HS-5 (cell line): Measurements from ENCODE around the gene PF4V1.

ENCODE experiments used
- DNase-seq: peaks from one replicate; pipeline ENCODE4 v3.0.0-alpha.2; 2012; ENCODE audit warnings: low read depth

The PF4V1 gene

DNA sequence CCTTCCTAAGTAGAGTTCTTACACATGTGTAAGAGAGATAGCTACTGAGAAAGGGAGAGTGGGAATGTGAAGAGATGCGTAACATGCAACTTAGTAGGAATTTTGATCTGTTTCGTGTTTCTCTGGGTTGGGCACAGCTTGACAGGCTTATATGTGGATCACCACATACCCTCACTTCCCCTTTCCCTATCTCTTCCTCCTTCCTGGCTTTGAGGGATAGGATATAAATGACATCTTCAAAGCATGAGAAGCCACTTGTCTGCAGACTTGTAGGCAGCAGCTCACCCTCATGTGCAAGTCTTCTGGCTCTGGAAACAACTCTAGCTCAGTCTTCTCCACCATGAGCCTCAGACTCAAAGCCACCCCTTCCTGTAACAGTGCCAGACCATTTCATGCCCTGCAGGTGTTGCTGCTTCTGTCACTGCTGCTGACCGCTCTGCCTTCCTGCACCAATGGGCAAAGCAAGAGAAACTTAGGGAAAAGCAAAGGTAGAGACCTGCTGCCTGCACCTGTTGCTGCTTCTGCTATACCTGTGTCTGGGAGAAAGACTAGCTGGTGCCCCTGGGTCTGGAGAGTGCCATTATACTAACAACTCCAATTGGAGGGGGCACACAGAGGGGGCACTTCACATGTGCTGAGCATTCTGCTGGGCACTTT, 5.4 kb upstream of the PF4V1 start:
- DNase-seq = no peak

DNA sequence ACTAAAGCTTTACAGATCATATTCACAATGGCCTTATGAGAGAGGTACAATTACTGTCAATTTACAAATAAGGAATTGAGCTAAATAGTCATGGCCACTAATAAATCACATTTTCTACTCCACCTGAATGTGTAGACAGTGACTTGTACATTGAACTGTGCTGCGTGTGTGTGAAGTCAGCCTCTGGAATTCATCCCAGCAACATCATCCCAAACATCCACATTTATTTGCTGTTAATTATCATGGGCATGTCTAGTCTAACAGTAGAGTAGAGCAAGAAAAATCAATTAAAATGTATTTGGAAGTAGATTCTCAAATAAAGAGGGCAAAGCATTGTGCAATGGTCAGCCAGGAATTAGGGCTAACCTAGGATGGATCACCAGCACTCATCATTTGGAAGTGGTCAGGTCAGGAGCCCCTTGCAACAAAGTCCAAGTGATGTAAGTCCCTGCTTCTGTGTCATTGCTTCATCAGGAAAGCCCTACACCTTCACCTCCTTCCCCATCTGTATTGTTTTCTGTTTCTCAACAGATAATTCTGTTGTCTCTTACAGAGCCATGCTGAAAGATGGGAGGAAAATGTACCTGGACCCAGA, 4.8 kb upstream of the PF4V1 start:
- DNase-seq = no peak

GRCh38 chr4:73850261-73850970, 2.7 kb upstream of the PF4V1 start:
- no peak for DNase-seq

- DNase-seq = no peak
These were observed 1.8 kb upstream of the PF4V1 start for GRCh38 chr4:73851293-73851692.

GRCh38 chr4:73852771-73853170, 325 bp upstream of the PF4V1 start:
- no peak for DNase-seq

DNA sequence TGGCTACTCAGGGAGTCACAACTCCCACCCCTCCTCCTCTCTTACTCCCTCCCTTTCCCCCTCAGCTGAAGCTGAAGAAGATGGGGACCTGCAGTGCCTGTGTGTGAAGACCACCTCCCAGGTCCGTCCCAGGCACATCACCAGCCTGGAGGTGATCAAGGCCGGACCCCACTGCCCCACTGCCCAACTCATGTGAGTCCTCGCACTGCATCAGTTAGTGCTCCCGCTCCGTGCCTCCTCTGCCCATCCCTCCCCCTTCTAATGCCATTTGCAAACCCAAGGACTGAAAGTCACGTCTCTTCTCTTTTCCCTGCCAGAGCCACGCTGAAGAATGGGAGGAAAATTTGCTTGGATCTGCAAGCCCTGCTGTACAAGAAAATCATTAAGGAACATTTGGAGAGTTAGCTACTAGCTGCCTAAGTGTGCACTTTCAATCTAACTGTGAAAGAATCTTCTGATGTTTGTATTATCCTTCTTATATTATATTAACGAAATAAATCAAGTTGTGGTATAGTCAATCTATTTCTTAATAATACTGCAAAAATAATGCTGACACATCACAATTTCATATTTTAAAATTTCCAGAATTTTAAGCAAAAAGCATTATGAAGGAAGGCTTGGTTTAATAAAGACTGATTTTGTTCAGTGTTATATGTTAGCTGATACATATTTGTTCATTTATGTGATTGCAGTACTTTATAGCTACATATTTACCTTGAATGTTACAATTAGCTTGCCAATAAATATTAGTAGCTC, 800 bp downstream of the PF4V1 start:
- DNase-seq = no peak

DNA sequence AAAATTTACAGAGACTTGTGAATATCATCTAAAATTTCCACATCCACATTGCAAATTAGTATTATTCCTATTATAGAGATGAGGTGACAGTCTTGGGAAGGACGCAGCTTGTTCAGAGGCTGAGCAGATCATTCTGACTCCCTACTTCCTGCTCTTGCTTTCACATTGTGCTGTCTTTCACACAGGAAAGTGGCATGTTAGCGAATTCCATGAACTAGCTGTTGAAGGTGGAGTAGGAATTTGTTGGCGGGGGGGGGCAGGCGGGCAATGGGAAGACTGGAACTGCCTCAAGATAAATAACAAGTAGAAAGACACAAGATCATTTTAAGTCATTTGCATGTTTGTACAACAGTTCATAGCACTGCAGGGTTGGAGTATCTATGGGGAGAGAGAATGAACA, 2.3 kb downstream of the PF4V1 start:
- no peak for DNase-seq

DNA sequence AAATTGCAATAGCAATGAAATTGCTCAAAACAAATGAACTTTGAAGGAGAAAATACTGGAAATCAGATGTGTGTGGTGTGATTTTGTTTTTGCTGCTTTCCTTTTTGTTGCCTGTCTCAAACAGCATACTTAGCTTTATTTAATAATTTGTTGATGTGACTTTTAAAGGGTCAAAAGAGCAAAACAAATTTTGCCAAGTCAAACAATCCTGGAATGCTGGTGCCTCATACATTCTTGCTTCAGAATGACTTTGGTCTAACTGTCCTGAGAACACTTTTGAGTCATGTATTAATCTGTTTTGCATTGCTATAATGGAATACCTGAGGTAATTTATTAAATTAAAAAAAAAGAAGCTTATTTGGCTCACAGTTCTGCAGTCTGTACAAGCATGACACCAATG, 3.4 kb downstream of the PF4V1 start:
- no peak for DNase-seq

- DNase-seq = no peak
These were observed 6.6 kb downstream of the PF4V1 start for GRCh38 chr4:73859614-73860088.

- DNase-seq = no peak
These were observed 7.1 kb downstream of the PF4V1 start for GRCh38 chr4:73860181-73860580.

DNA sequence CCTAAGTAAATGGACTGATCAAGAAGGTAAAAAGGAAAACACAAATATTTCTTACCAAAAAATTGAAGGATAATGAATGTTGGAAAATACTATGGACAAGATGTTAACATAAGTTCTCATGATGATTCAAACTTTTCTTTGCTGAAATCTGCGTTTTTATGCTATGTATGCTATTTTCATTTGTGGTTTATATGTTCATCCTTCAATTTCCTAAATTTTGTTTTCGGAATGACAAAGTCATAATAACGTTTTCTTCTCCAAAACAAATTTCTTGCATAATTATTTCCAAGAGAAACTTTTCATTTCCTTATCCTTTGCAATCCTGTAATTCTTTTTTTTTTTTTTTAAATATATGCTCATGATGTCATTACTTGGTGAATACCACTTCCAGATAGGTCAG, 7.8 kb downstream of the PF4V1 start:
- no peak for DNase-seq

DNA sequence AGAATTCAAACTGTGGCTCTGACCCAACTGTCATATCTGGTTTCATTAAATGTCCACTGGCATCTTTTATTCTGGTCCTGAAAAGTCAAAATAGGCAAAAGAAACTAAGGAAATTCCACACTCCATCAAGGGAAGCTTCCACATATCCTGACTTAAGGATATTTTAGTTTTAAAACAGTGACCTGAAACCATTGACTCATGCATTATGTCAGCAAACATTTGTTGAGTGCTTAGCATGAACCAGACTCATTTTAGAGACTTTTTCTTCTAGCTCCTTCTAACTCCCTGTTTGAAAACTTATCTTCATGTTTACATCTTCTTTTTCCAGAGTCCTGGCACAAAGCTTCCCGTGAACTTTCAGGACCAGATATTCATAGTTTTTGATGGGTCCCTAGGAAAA, 9.2 kb downstream of the PF4V1 start:
- no peak for DNase-seq

DNA sequence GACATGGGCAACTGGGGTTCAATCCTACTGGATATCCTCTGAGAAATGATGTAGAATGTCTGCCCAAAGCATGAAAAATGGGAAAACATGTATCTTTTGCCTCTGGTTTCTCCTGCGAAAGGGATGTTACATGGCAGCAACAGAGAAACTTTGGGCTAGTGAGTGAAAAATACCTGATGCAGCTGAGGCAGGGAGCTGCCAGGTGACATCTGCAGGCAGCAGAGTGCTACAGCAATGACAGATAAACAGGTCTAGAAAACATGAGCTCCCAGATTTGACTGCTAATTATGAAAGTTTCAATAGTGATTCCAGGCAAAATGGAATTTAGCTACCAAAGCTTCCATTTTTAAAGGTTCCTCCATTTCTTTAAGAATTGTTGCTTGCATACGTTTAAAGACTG, 11.3 kb downstream of the PF4V1 start:
- DNase-seq = no peak

DNA sequence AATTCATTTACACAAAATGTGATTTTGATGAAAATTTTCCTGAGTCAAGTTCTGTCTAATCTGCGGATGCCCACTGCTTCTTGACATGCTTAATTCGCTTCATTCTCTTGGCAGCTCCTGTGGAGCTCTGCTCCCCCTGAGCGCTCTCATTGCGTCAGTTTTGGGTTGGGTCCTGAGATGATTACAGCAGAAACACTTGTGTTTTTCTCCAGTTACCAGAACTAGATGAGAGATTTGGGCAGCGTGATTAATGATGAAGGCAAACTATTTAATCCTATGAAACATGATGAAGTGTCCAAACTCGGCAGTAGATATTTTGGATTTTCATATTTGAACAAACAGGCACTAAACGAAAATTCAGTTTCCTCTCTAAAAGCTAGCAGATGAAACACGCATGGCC, 11.9 kb downstream of the PF4V1 start:
- DNase-seq = no peak

GRCh38 chr4:73865431-73866096, 12.5 kb downstream of the PF4V1 start:
- no peak for DNase-seq

- no peak for DNase-seq
These were observed 13.2 kb downstream of the PF4V1 start for GRCh38 chr4:73866246-73866645.

GRCh38 chr4:73867783-73868182, 14.7 kb downstream of the PF4V1 start:
- no peak for DNase-seq

GRCh38 chr4:73868206-73869129, 15.4 kb downstream of the PF4V1 start:
- no peak for DNase-seq

- DNase-seq = no peak
These were observed 16.3 kb downstream of the PF4V1 start, which contains the start of gene CXCL1 for GRCh38 chr4:73869130-73870055. Gene CXCL1, plus strand, starts transcription at chr4:73869393. Its CDS starts 78 bp downstream, at chr4:73869471.

DNA sequence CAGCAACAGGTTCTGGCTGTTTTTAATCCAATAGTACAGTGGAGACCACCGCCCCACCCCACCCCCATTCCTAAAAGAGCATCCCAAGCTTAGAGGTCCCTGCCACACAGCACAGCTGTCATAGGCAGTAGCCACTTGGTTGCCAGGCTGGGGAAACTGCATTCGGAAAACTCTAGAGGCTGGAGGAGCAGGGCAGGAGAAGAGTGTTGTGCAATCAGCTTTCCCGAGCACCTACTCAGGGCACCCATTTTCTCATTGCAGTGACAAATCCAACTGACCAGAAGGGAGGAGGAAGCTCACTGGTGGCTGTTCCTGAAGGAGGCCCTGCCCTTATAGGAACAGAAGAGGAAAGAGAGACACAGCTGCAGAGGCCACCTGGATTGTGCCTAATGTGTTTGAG, 17.2 kb downstream of the PF4V1 start:
- DNase-seq = no peak
